ES-I3 (cell line): Measurements from ENCODE around the gene TNRC18.
"Not testable (repeated sequence)": the region's sequence is repeated elsewhere in the genome, so short reads cannot be mapped to it uniquely, and the experiment has no call there.

Source experiments
- H3K36me3 ChIP-seq: 2 replicates; pipeline ENCODE4 v1.6.1; 2013; ENCODE audit warnings: mild to moderate bottlenecking, low read length, control low read depth, moderate library complexity; ENCODE audit not compliant: insufficient read depth
- H3K4me1 ChIP-seq: 2 replicates; pipeline ENCODE4 v1.6.1; 2013; ENCODE audit warnings: mild to moderate bottlenecking, control low read depth, low read length; ENCODE audit not compliant: insufficient read depth
- H3K9ac ChIP-seq: 2 replicates; pipeline ENCODE4 v1.6.1; 2013; ENCODE audit warnings: low read depth, mild to moderate bottlenecking, low read length, moderate library complexity
- H3K9me3 ChIP-seq: 2 replicates; pipeline ENCODE4 v1.6.1; 2013; ENCODE audit warnings: mild to moderate bottlenecking, low read length, moderate library complexity; ENCODE audit not compliant: control insufficient read depth, insufficient read depth

Gene TNRC18

DNA sequence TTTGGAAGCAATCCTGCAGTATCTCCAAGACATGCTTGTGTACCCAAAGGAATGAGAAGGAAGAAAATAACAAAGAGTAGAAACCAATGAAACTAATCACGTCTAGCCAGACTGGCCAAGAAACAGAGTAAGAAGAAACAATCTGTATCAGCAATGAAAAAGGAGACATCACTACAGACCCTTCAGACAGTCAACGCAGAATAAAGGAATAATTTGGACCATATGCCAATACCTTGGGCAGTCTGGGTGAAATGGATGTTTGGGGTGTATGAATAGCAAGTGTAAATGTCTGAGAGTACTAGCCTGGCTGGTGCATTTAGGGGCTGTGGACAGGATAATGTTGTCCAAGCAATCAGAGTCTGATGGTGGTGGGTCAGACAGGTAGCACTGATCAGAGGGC is 79.8 kb downstream of the TNRC18 start:
- H3K36me3 ChIP-seq, result 0 out of 2 replicates have a peak, but pooled peaks cover 6% of the 10 kb centered on the region
- no peak overlapping the region for H3K9ac ChIP-seq
- peaks cover 8% of the 10 kb centered on the region; the same call in 1 of the 2 replicates for H3K9me3 ChIP-seq
- H3K4me1 ChIP-seq, result no peaks in the 10 kb centered on the region

DNA sequence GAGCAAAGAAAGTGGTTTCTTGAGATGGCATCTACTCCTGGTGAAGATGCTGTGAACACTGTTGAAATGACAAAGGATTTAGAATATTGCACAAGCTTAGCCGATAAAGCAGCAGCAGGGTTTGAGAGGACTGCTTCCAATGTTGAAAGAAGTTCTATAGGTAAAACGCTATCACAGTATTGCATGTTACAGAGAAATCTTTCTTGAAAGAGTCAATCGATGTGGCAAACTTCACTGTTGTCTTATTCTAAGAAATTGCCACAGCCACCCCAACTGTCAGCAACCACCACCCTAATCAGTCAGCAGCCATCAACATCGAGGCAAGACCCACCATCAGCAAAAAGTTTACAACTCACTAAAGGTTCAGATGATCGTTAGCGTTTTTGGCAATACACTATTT is 81.0 kb downstream of the TNRC18 start:
- peaks cover 8% of the 10 kb centered on the region; the same call in 1 of the 2 replicates for H3K9me3 ChIP-seq
- H3K4me1 ChIP-seq, result no peaks in the 10 kb centered on the region
- H3K36me3 ChIP-seq, result 0 out of 2 replicates have a peak, but pooled peaks cover 6% of the 10 kb centered on the region
- H3K9ac ChIP-seq, result no peak overlapping the region

DNA sequence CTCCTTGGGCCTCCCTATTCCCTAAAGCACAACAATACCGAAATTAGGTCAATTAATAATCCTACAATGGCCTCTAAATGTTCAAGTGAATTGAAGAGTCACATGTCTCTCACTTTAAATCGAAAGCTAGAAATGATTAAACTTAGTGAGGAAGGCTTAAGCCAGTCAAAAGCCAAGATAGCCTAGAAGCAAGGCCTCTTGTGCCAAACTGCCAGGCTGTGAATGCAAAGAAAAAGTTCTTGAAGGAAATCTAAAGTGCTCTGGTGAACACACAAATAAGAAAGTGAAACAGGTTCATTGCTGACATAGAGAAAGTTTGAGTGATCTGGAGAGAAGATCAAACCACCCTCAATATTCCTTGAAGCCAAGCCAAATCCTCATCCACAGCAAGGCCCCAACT is 83.7 kb downstream of the TNRC18 start:
- Histone ChIP-seq H3K36me3 (0 out of 2 replicates have a peak, but pooled peaks cover 6% of the 10 kb centered on the region), H3K9ac (no peak overlapping the region), H3K4me1 (no peaks in the 10 kb centered on the region), H3K9me3 (peaks cover 8% of the 10 kb centered on the region; the same call in 1 of the 2 replicates)

DNA sequence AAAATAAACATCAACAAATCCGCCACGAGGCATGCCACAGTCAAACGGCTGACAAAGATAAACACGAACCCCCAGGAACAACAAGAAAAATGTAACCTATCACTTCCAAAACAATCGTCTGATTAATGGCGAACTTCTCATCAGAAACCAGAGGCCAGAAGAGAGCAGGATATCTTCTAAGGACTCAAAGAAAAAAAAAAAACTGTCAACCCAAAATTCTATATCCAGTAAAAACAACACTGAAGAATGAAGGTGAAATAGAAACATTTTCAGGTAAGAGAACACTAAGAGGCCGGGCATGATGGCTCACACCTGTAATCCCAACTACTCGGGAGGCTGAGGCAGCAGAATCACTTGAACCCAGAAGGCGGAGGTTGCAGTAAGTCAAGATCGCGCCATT is 86.6 kb downstream of the TNRC18 start:
- H3K9ac ChIP-seq, result no peak overlapping the region
- no peaks in the 10 kb centered on the region for H3K4me1 ChIP-seq
- H3K9me3 ChIP-seq, result 0 out of 2 replicates have a peak, but pooled peaks cover 4% of the 10 kb centered on the region
- H3K36me3 ChIP-seq, result no peaks in the 10 kb centered on the region

DNA sequence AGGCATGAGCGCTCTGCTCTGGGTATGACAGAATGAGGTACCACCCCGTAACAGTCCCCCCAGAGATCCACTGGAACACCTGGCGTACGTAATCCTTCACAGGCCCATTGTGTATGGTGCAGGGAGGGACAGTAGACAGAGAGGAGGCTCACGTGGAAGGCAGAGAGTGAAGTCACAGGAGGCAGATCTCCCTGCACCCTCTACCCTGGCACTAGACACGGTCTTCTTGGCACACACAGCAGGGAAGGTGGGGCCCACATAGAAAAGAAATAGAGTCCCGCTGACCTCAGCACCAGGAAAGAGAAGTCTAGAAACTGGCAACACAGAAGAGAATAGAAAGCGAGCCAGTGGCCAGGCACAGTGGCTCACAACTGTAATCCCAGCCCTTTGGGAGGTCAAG is 89.0 kb downstream of the TNRC18 start:
- Histone ChIP-seq H3K36me3 (no peaks in the 10 kb centered on the region), H3K9ac (no peak overlapping the region), H3K9me3 (no peaks in the 10 kb centered on the region), H3K4me1 (no peaks in the 10 kb centered on the region)

DNA sequence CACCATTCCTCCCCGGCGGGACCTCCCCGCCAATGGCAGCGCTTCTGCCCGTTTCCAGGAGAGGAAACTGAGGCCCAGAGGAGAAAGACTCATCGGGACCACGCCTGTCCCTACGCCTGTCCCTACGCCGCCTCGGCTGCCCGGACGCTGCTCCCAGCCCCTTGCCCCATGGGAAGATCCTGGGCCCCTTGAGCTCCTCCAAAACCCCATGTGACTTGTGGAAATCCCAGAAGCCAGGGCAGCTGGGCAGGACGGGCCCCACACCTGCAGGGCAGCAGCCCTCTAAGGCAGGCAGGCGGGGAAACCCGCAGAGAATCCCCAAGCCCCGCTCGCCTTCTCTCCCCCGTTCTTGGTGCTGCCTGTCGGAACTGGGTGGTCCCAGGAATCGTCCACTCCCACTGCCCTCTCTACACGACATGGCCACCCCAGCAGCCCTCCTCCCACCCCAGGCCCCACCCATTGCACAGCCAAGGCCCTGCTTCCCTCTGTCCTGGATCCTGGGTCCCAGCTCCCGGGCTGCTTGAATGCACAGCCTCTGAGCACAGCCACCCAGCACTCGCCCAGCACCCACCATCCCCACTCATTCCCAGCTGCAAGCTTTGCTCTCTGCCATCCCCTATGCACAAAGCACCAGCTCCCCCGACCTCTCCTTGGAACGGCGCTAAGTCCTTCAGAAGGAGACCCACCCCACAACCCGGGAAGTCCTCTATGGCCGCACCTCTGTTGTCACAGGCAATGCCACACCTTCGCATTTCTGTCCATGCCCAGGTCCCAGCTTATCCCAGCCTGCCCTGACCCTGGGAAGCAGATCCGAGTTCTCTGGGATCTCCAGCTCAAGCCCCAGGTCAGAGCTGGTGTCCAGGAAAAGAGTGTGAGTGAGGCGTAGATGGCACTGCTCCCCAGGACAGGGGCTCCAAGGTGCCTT is 90.3 kb downstream of the TNRC18 start:
- H3K4me1 ChIP-seq, result no peaks in the 10 kb centered on the region
- H3K9me3 ChIP-seq, result no peaks in the 10 kb centered on the region
- H3K36me3 ChIP-seq, result no peaks in the 10 kb centered on the region
- H3K9ac ChIP-seq, result no peak overlapping the region

DNA sequence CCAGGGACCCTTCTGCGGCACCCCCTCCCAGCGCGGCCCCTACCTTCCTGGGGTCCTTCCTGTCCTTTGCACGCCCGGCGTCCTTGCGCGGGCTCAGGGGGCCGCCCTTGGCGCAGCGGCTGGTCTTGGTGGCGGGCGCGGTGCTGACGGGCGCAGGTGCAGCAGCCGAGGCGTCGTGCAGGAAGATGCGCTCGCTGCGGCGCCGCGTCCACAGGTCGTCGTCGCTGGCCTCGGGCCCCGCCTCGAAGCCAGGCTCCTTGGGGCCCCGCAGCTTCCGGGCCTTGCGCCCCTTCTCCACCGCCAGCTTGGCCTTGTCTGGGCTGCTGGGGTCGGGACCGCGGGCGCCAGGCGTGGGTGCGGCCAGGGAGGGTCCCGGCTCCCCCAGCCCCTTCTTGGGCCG is 91.1 kb downstream of the TNRC18 start:
- no peaks in the 10 kb centered on the region for H3K4me1 ChIP-seq
- no peak overlapping the region for H3K9ac ChIP-seq
- no peaks in the 10 kb centered on the region for H3K36me3 ChIP-seq
- H3K9me3 ChIP-seq, result no peaks in the 10 kb centered on the region

DNA sequence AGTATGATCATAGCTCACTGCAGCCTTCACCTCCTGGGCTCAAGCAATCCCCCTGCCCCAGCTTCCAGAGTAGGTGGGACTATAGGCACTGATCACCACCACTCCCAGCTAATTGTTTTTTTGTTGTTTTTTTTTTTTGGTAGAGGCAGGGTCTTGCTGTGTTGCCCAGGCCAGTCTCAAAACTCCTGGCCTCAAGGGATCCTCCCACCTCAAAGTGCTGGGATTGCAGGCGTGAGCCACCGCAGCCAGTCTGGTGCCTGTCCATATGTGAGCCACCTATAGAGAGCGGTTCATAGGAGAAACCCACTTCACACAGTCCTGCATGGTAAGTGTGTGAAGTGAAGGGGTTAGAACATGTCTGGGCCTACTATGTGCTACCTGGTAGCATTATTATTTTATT is 93.3 kb downstream of the TNRC18 start:
- no peak overlapping the region for H3K9ac ChIP-seq
- no peaks in the 10 kb centered on the region for H3K4me1 ChIP-seq
- no peaks in the 10 kb centered on the region for H3K9me3 ChIP-seq
- no peaks in the 10 kb centered on the region for H3K36me3 ChIP-seq

DNA sequence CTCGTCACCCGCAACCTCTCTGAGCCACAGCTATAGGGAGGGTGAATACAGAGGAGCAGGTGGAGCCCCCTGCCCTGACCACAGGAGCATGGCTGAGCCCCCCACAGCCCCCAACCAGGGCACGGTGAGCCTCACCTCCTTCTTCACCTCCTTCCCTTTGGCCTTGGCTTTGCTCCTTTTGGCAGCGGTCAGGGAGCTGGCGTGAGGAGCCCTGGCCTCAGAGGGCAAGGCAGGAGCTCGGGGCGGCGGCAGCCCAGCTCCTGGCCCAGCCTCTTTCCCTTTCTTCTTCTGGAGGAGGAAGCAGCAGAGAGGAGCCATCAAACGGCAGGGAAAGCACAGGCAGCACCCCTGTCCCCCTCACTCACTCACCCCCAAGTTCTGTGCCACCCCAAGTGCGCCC is 98.7 kb downstream of the TNRC18 start:
- H3K9ac ChIP-seq, result no peak overlapping the region
- H3K9me3 ChIP-seq, result no peaks in the 10 kb centered on the region
- no peaks in the 10 kb centered on the region for H3K36me3 ChIP-seq
- H3K4me1 ChIP-seq, result peaks cover 5% of the 10 kb centered on the region; the same call in 1 of the 2 replicates

DNA sequence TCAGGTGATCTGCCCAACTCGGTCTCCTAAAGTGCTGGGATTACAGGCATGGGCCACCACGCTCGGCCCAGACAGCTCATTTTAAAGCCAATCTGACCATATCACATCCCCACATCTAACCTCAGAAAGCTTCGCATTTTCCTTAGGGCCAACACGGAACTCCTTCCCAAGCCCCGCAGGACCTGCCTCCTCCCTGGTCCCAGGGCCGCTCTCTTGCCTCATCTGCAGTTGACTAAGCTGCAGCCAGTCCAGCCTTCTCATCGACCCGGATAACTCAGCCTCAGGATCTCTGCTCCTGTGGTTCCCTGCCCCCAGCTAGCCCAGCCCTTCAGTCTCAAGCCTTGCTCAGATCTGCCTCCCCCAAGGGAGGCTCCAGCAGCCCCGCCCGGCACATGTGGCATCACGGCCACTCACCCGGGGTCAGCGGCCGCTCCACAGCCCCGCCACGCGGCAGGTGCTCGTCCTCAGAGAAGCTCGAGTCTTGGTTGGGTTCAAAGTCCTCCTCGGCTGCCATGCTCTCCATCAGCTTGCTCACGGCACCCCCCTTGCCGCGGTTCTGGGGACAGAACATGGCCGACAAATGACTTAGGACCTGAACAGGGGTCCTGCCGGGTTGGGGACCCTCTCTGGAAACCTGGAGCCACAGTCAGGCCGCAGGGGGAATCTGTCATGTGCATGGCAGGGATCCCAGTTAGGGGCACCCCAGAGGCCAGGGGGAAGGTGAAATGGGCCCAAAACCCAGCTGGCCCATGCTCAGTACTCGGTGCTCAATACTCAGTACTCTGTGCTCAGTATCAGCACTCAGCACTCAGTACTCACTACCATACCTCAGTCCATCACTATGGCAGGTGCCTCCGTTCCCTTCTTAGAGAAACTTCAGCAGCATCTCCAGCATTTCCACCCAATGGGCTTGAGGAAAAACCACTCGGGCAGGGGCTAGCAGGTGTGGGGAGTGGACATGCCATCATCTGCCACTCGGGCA is 99.5 kb downstream of the TNRC18 start:
- H3K9me3 ChIP-seq, H3K36me3 ChIP-seq, H3K9ac ChIP-seq: not testable (repeated sequence)

DNA sequence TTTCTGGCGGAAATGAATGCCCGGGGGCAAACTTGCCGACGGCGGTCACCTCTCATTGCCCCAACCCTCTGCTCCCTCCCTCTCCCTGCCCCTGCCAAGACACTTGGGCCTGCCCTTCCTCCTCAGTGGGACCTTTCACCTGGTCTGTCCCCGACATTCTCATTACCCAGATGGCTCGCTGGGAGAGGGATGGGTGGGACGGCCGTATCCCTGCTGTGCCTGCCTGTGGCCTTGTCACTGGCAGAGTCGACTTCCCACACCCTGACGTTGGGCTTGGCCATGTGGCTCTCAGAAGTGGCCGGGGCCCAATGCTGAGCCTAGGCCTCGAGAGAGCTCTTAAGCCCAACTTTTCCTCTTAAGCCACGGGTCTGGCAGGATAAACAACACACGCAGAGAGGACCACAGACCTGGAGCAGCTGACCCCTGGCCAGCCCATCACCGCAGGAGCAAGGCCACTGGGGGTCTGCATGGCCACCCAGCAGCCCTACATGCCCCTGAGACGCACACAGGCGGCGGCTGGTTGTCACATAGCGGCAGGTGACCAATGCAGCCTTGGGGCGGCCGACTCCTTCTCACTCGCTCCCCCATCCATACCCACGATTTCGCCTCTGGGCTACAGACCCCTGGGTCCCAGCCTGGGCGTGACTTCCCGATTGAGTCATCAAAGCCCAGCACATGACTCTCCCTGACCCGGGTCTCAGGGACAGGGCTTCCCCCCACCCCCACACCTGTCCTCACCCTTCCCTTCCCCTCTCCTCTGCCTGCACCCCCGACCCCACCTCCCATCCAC is 100.8 kb downstream of the TNRC18 start:
- H3K36me3 ChIP-seq, result no peaks in the 10 kb centered on the region
- H3K9ac ChIP-seq, result no peak overlapping the region
- H3K4me1 ChIP-seq, result peaks cover 5% of the 10 kb centered on the region; the same call in 1 of the 2 replicates
- no peaks in the 10 kb centered on the region; the same call in 1 of the 2 replicates for H3K9me3 ChIP-seq

More for the DNA sequence above, 99.5 kb downstream of the TNRC18 start:
- H3K4me1 ChIP-seq, result not testable (repeated sequence)

DNA sequence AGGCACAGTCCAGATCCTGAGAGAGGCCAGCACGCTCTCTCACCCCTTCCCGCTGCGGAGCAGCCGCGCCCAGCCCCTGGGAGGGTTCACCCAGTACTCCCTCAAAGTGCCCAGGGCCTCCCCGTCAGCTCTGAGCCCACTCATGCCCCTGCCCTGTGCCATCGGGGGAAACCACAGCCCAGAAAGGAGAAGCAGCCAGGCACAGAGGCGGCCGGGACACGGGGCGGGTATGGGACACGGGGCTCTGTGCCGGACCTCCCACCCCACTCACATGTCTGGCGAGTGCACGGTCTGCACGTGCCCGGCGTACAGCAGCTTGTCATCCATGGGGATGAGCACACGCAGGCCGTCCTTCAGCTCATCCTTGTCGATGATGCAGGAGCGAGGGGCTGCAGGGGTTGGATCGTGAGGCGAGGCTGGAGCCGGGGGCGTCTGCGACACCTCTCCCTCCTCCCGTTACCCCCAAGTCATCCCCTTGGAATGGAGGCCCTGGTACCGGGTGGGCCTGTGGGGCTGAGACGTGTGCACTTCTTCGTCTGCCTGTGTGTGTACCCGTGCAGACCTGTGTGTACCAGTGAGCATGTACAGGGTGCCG is 102.7 kb downstream of the TNRC18 start:
- Histone ChIP-seq H3K9me3 (no peaks in the 10 kb centered on the region; the same call in 1 of the 2 replicates), H3K9ac (no peak overlapping the region), H3K36me3 (no peaks in the 10 kb centered on the region), H3K4me1 (peaks cover 5% of the 10 kb centered on the region; the same call in 1 of the 2 replicates)

DNA sequence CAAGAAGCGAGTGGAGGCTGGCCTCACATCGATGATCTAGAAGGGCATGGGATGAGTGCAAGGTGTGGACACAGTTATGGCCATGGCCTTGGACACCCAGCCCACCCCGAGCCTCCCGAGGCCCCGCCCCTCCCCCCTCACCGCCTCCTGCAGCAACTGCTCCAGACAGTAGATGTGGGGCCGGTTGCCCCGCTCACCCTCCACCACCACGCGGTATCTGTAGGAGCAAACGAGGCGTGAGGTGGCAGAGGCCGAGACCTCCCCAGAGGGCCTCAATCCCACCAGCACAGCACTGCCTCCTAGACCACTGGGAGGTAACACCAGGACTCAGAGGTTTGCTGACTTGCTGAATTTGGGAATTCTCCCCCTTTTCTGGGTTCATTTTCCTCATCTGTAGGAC is 103.2 kb downstream of the TNRC18 start:
- Histone ChIP-seq H3K9me3 (no peaks in the 10 kb centered on the region; the same call in 1 of the 2 replicates), H3K4me1 (peaks cover 5% of the 10 kb centered on the region; the same call in 1 of the 2 replicates), H3K9ac (no peak overlapping the region), H3K36me3 (no peaks in the 10 kb centered on the region)
